ENCODE measurements around the gene PSMD12. TPM values are rescaled to one million over a fixed set of nuclear protein-coding genes. Genes with fewer than 3 reads are reported as not detected.
"Not testable (repeated sequence)": the region's sequence is repeated elsewhere in the genome, so short reads cannot be mapped to it uniquely, and the experiment has no call there.

The PSMD12 gene
- total and polyA plus RNA-seq, 7 experiments from 2014 or later = 30.4 to 54.4 (median 37.1) TPM

GRCh38 chr17:67322042-67322787, 44.2 kb downstream of the PSMD12 start:
- H3K9me3 Mint-ChIP-seq = peaks cover 0 to 2% (median 0%) of the 10 kb centered on the region in 11 donors
- DNase-seq = no peak
- H3K4me3 ChIP-seq (ENCODE audit: low read length) = no peak overlapping the region
- H3K27ac ChIP-seq (ENCODE audit: low read depth, low read length) = no peak overlapping the region
- no peaks in the 10 kb centered on the region for H3K36me3 Mint-ChIP-seq
- no peaks in the 10 kb centered on the region for H3K9me3 ChIP-seq (ENCODE audit: control insufficient read depth in 2 of 3, low read length in 3 of 3)
- H3K36me3 ChIP-seq (ENCODE audit: control insufficient read depth in 2 of 3, insufficient read depth in 3 of 3, low read length in 3 of 3) = no peaks in the 10 kb centered on the region
- CTCF ChIA-PET = interaction anchor here (0.6 kb wide), 1 partner anchor 631 kb away, joined by 3 read pairs; no protein-coding TSS in a partner anchor
- POLR2A ChIA-PET = no interaction called here
- H3K4me1 Mint-ChIP-seq = no peaks in the 10 kb centered on the region
- peaks cover 0 to 4% (median 3%) of the 10 kb centered on the region in 5 donors for H3K27me3 Mint-ChIP-seq
- no peaks in the 10 kb centered on the region for H3K27me3 ChIP-seq (ENCODE audit: control insufficient read depth in 2 of 2, insufficient read depth in 2 of 2, low read length in 2 of 2)
- intact Hi-C loops (cut with micrococcal nuclease) = no loop called here
- no peaks in the 10 kb centered on the region for H3K4me1 ChIP-seq (ENCODE audit: control insufficient read depth in 2 of 2, insufficient read depth in 2 of 2, low read length in 2 of 2)
- no peak for ATAC-seq
- H3K4me3 Mint-ChIP-seq = no peak overlapping the region
- H3K27ac Mint-ChIP-seq = no peak overlapping the region

- H3K4me3 Mint-ChIP-seq; H3K27me3 Mint-ChIP-seq; H3K9me3 ChIP-seq (ENCODE audit: control insufficient read depth in 2 of 3, low read length in 3 of 3); H3K36me3 ChIP-seq (ENCODE audit: control insufficient read depth in 2 of 3, insufficient read depth in 3 of 3, low read length in 3 of 3); intact Hi-C loops (cut with micrococcal nuclease); POLR2A ChIA-PET; H3K4me1 ChIP-seq (ENCODE audit: control insufficient read depth in 2 of 2, insufficient read depth in 2 of 2, low read length in 2 of 2); CTCF ChIA-PET; H3K36me3 Mint-ChIP-seq; DNase-seq; H3K4me3 ChIP-seq (ENCODE audit: low read length); ATAC-seq; H3K27ac ChIP-seq (ENCODE audit: low read depth, low read length); H3K27ac Mint-ChIP-seq; H3K9me3 Mint-ChIP-seq; H3K27me3 ChIP-seq (ENCODE audit: control insufficient read depth in 2 of 2, insufficient read depth in 2 of 2, low read length in 2 of 2); H3K4me1 Mint-ChIP-seq: not testable (repeated sequence)
Measured at GRCh38 chr17:67321486-67321885, 44.9 kb downstream of the PSMD12 start.

GRCh38 chr17:67316781-67317180, 49.6 kb downstream of the PSMD12 start:
- Mint-ChIP-seq H3K27me3 (peaks cover 0 to 7% (median 0%) of the 10 kb centered on the region in 5 donors), H3K9me3 (peaks cover 0 to 2% (median 0%) of the 10 kb centered on the region in 11 donors), H3K4me1 (no peaks in the 10 kb centered on the region), H3K36me3 (no peaks in the 10 kb centered on the region), H3K4me3 (no peak overlapping the region), H3K27ac (no peak overlapping the region)
- Histone ChIP-seq H3K9me3 (ENCODE audit: control insufficient read depth in 2 of 3, low read length in 3 of 3) (no peaks in the 10 kb centered on the region), H3K4me1 (ENCODE audit: control insufficient read depth in 2 of 2, insufficient read depth in 2 of 2, low read length in 2 of 2) (no peaks in the 10 kb centered on the region), H3K27me3 (ENCODE audit: control insufficient read depth in 2 of 2, insufficient read depth in 2 of 2, low read length in 2 of 2) (no peaks in the 10 kb centered on the region), H3K4me3 (ENCODE audit: low read length) (no peak overlapping the region), H3K36me3 (ENCODE audit: control insufficient read depth in 2 of 3, insufficient read depth in 3 of 3, low read length in 3 of 3) (no peaks in the 10 kb centered on the region), H3K27ac (ENCODE audit: low read depth, low read length) (no peak overlapping the region)
- ChIA-PET CTCF (no interaction called here), POLR2A (no interaction called here)
- DNase-seq = no peak
- ATAC-seq = no peak
- intact Hi-C loops (cut with micrococcal nuclease) = no loop called here

- H3K27ac Mint-ChIP-seq = no peak overlapping the region
- intact Hi-C loops (cut with micrococcal nuclease) = no loop called here
- no peak overlapping the region for H3K4me3 Mint-ChIP-seq
- Histone ChIP-seq H3K4me1 (ENCODE audit: control insufficient read depth in 2 of 2, insufficient read depth in 2 of 2, low read length in 2 of 2) (no peaks in the 10 kb centered on the region), H3K4me3 (ENCODE audit: low read length) (no peak overlapping the region), H3K36me3 (ENCODE audit: control insufficient read depth in 2 of 3, insufficient read depth in 3 of 3, low read length in 3 of 3) (no peaks in the 10 kb centered on the region), H3K27ac (ENCODE audit: low read depth, low read length) (no peak overlapping the region), H3K27me3 (ENCODE audit: control insufficient read depth in 2 of 2, insufficient read depth in 2 of 2, low read length in 2 of 2) (no peaks in the 10 kb centered on the region), H3K9me3 (ENCODE audit: control insufficient read depth in 2 of 3, low read length in 3 of 3) (no peaks in the 10 kb centered on the region)
- H3K27me3 Mint-ChIP-seq = peaks cover 0 to 7% (median 0%) of the 10 kb centered on the region in 5 donors
- no peak for ATAC-seq
- no peaks in the 10 kb centered on the region for H3K4me1 Mint-ChIP-seq
- H3K36me3 Mint-ChIP-seq = no peaks in the 10 kb centered on the region
- no peak for DNase-seq
- CTCF ChIA-PET = no interaction called here
- POLR2A ChIA-PET = interaction anchor here (0.8 kb wide), 1 partner anchor 342 kb away, joined by 3 read pairs; no protein-coding TSS in a partner anchor
- H3K9me3 Mint-ChIP-seq = no peaks in the 10 kb centered on the region
Measured at GRCh38 chr17:67315865-67316264, 50.5 kb downstream of the PSMD12 start.

GRCh38 chr17:67312265-67312664, 54.1 kb downstream of the PSMD12 start:
- H3K4me1 ChIP-seq (ENCODE audit: control insufficient read depth in 2 of 2, insufficient read depth in 2 of 2, low read length in 2 of 2) = no peaks in the 10 kb centered on the region
- no peak overlapping the region for H3K4me3 ChIP-seq (ENCODE audit: low read length)
- H3K27me3 ChIP-seq (ENCODE audit: control insufficient read depth in 2 of 2, insufficient read depth in 2 of 2, low read length in 2 of 2) = no peaks in the 10 kb centered on the region
- Mint-ChIP-seq H3K36me3 (no peaks in the 10 kb centered on the region), H3K9me3 (peaks cover 0 to 1% (median 0%) of the 10 kb centered on the region in 11 donors), H3K27ac (no peak overlapping the region), H3K27me3 (peaks cover 0 to 3% (median 0%) of the 10 kb centered on the region in 5 donors), H3K4me1 (no peaks in the 10 kb centered on the region), H3K4me3 (no peak overlapping the region)
- H3K36me3 ChIP-seq (ENCODE audit: control insufficient read depth in 2 of 3, insufficient read depth in 3 of 3, low read length in 3 of 3) = no peaks in the 10 kb centered on the region
- POLR2A ChIA-PET = no interaction called here
- no peaks in the 10 kb centered on the region for H3K9me3 ChIP-seq (ENCODE audit: control insufficient read depth in 2 of 3, low read length in 3 of 3)
- intact Hi-C loops (cut with micrococcal nuclease) = no loop called here
- peak; percentile 69 for ATAC-seq
- CTCF ChIA-PET = no interaction called here
- H3K27ac ChIP-seq (ENCODE audit: low read depth, low read length) = no peak overlapping the region
- no peak for DNase-seq

GRCh38 chr17:67311575-67311974, 54.8 kb downstream of the PSMD12 start:
- Mint-ChIP-seq H3K27me3 (peaks cover 0 to 3% (median 0%) of the 10 kb centered on the region in 5 donors), H3K4me1 (no peaks in the 10 kb centered on the region), H3K27ac (no peak overlapping the region), H3K36me3 (no peaks in the 10 kb centered on the region), H3K9me3 (peaks cover 0 to 1% (median 0%) of the 10 kb centered on the region in 11 donors), H3K4me3 (no peak overlapping the region)
- ATAC-seq (no peak), DNase-seq (no peak)
- Histone ChIP-seq H3K4me1 (ENCODE audit: control insufficient read depth in 2 of 2, insufficient read depth in 2 of 2, low read length in 2 of 2) (no peaks in the 10 kb centered on the region), H3K36me3 (ENCODE audit: control insufficient read depth in 2 of 3, insufficient read depth in 3 of 3, low read length in 3 of 3) (no peaks in the 10 kb centered on the region), H3K27me3 (ENCODE audit: control insufficient read depth in 2 of 2, insufficient read depth in 2 of 2, low read length in 2 of 2) (no peaks in the 10 kb centered on the region), H3K4me3 (ENCODE audit: low read length) (no peak overlapping the region), H3K27ac (ENCODE audit: low read depth, low read length) (no peak overlapping the region), H3K9me3 (ENCODE audit: control insufficient read depth in 2 of 3, low read length in 3 of 3) (no peaks in the 10 kb centered on the region)
- intact Hi-C loops (cut with micrococcal nuclease) = no loop called here
- POLR2A ChIA-PET = no interaction called here
- CTCF ChIA-PET = no interaction called here

GRCh38 chr17:67310406-67310805, 56.0 kb downstream of the PSMD12 start:
- CTCF ChIA-PET = interaction anchor here (0.6 to 0.9 kb wide), 2 partner anchors 22 to 468 kb away, joined by 5 read pairs; no protein-coding TSS in a partner anchor
- POLR2A ChIA-PET = no interaction called here

More at GRCh38 chr17:67310406-67310805, 56.0 kb downstream of the PSMD12 start:
- Mint-ChIP-seq H3K27ac (no peak overlapping the region), H3K4me3 (no peak overlapping the region), H3K27me3 (no peaks in the 10 kb centered on the region), H3K36me3 (no peaks in the 10 kb centered on the region), H3K9me3 (peaks cover 0 to 1% (median 0%) of the 10 kb centered on the region in 11 donors), H3K4me1 (no peaks in the 10 kb centered on the region)
- Histone ChIP-seq H3K4me1 (ENCODE audit: control insufficient read depth in 2 of 2, insufficient read depth in 2 of 2, low read length in 2 of 2) (no peaks in the 10 kb centered on the region), H3K27ac (ENCODE audit: low read depth, low read length) (no peak overlapping the region), H3K36me3 (ENCODE audit: control insufficient read depth in 2 of 3, insufficient read depth in 3 of 3, low read length in 3 of 3) (no peaks in the 10 kb centered on the region), H3K9me3 (ENCODE audit: control insufficient read depth in 2 of 3, low read length in 3 of 3) (no peaks in the 10 kb centered on the region), H3K4me3 (ENCODE audit: low read length) (no peak overlapping the region), H3K27me3 (ENCODE audit: control insufficient read depth in 2 of 2, insufficient read depth in 2 of 2, low read length in 2 of 2) (no peaks in the 10 kb centered on the region)
- intact Hi-C loops (cut with micrococcal nuclease) = no loop called here
- DNase-seq = no peak
- ATAC-seq = no peak

Data from naive thymus-derived CD4-positive, alpha-beta T cell (primary cell).